ENCODE data around the gene EFHB. TPM values are rescaled to one million over a fixed set of nuclear protein-coding genes. Genes with fewer than 3 reads are reported as not detected.
"Not testable (repeated sequence)": the region's sequence is repeated elsewhere in the genome, so short reads cannot be mapped to it uniquely, and the experiment has no call there.

Gene EFHB
- total RNA-seq, 1 donor from 2014 or later: 0.26 TPM

- DNase-seq (ENCODE audit: low read depth): peak; percentile 54
- Histone ChIP-seq H3K27me3 (ENCODE audit: control insufficient read depth, insufficient read depth, low read length) (no peaks in the 10 kb centered on the region), H3K4me3 (ENCODE audit: low read depth, low read length) (no peak overlapping the region), H3K36me3 (ENCODE audit: control insufficient read depth, insufficient read depth, low read length) (no peaks in the 10 kb centered on the region)
- FAIRE-seq: no peak
- TF ChIP-seq CTCF (IDR thresholded peaks at IDR 0.05; ENCODE audit: insufficient read depth, low read length, severe bottlenecking): no peak
Measured at GRCh38 chr3:19886404-19886803, 47.6 kb downstream of the EFHB start.

GRCh38 chr3:19885468-19885867 is 48.5 kb downstream of the EFHB start:
- DNase-seq (ENCODE audit: low read depth) (peak; percentile 37), FAIRE-seq (no peak)
- no peak overlapping the region for H3K4me3 ChIP-seq (ENCODE audit: low read depth, low read length)
- TF ChIP-seq CTCF (IDR thresholded peaks at IDR 0.05; ENCODE audit: insufficient read depth, low read length, severe bottlenecking): peak; percentile 52
- H3K36me3 ChIP-seq (ENCODE audit: control insufficient read depth, insufficient read depth, low read length): no peaks in the 10 kb centered on the region
- no peaks in the 10 kb centered on the region for H3K27me3 ChIP-seq (ENCODE audit: control insufficient read depth, insufficient read depth, low read length)

- Histone ChIP-seq H3K36me3 (ENCODE audit: control insufficient read depth, insufficient read depth, low read length) (no peaks in the 10 kb centered on the region), H3K27me3 (ENCODE audit: control insufficient read depth, insufficient read depth, low read length) (no peaks in the 10 kb centered on the region), H3K4me3 (ENCODE audit: low read depth, low read length) (no peak overlapping the region)
- no peak for TF ChIP-seq CTCF (IDR thresholded peaks at IDR 0.05; ENCODE audit: insufficient read depth, low read length, severe bottlenecking)
- FAIRE-seq (no peak), DNase-seq (ENCODE audit: low read depth) (no peak)
Measured at GRCh38 chr3:19881852-19882251, 52.2 kb downstream of the EFHB start.

GRCh38 chr3:19881036-19881435 is 53.0 kb downstream of the EFHB start:
- Histone ChIP-seq H3K4me3 (ENCODE audit: low read depth, low read length) (no peak overlapping the region), H3K36me3 (ENCODE audit: control insufficient read depth, insufficient read depth, low read length) (no peaks in the 10 kb centered on the region), H3K27me3 (ENCODE audit: control insufficient read depth, insufficient read depth, low read length) (no peaks in the 10 kb centered on the region)
- no peak for TF ChIP-seq CTCF (IDR thresholded peaks at IDR 0.05; ENCODE audit: insufficient read depth, low read length, severe bottlenecking)
- FAIRE-seq (no peak), DNase-seq (ENCODE audit: low read depth) (no peak)

- Histone ChIP-seq H3K4me3 (ENCODE audit: low read depth, low read length) (no peak overlapping the region), H3K36me3 (ENCODE audit: control insufficient read depth, insufficient read depth, low read length) (no peaks in the 10 kb centered on the region), H3K27me3 (ENCODE audit: control insufficient read depth, insufficient read depth, low read length) (no peaks in the 10 kb centered on the region)
- FAIRE-seq: no peak
- no peak for TF ChIP-seq CTCF (IDR thresholded peaks at IDR 0.05; ENCODE audit: insufficient read depth, low read length, severe bottlenecking)
- no peak for DNase-seq (ENCODE audit: low read depth)
Measured at GRCh38 chr3:19877656-19878055, 56.4 kb downstream of the EFHB start.

- Histone ChIP-seq H3K27me3 (ENCODE audit: control insufficient read depth, insufficient read depth, low read length) (no peaks in the 10 kb centered on the region), H3K4me3 (ENCODE audit: low read depth, low read length) (no peak overlapping the region), H3K36me3 (ENCODE audit: control insufficient read depth, insufficient read depth, low read length) (no peaks in the 10 kb centered on the region)
- FAIRE-seq: no peak
- DNase-seq (ENCODE audit: low read depth): peak; percentile 61
- TF ChIP-seq CTCF (IDR thresholded peaks at IDR 0.05; ENCODE audit: insufficient read depth, low read length, severe bottlenecking): peak; percentile 70
Measured at GRCh38 chr3:19866751-19867347, 67.2 kb downstream of the EFHB start.

GRCh38 chr3:19855318-19855717 is 78.7 kb downstream of the EFHB start:
- not testable (repeated sequence) for H3K4me3 ChIP-seq (ENCODE audit: low read depth, low read length); H3K27me3 ChIP-seq (ENCODE audit: control insufficient read depth, insufficient read depth, low read length); FAIRE-seq; DNase-seq (ENCODE audit: low read depth); H3K36me3 ChIP-seq (ENCODE audit: control insufficient read depth, insufficient read depth, low read length)

GRCh38 chr3:19846609-19847008 is 87.4 kb downstream of the EFHB start:
- H3K36me3 ChIP-seq (ENCODE audit: control insufficient read depth, insufficient read depth, low read length); H3K4me3 ChIP-seq (ENCODE audit: low read depth, low read length); H3K27me3 ChIP-seq (ENCODE audit: control insufficient read depth, insufficient read depth, low read length); DNase-seq (ENCODE audit: low read depth); FAIRE-seq: not testable (repeated sequence)

Data from bronchial epithelial cell (primary cell).